H1 (cell line): ENCODE results near the gene GLT8D2. TPM values are rescaled to one million over a fixed set of nuclear protein-coding genes. Genes with fewer than 3 reads are reported as not detected.

Experiments
- CTCF ChIA-PET: fragments of 300-600 bp; sonication (Branson Sonifier 250); formaldehyde crosslinking; loops from one replicate; lab custom pipeline; 2021; ENCODE audit not compliant: partially characterized antibody; lab: Charles Lee
- POLR2A ChIA-PET: fragments of 300-600 bp; sonication (Branson Sonifier 250); formaldehyde crosslinking; loops from one replicate; lab custom pipeline; 2021; ENCODE audit warnings: inconsistent platforms; ENCODE audit not compliant: partially characterized antibody; lab: Charles Lee
- DNase-seq, 2 experiments: peaks; one replicate each; pipeline versions ENCODE4 v3.0.0 to v3.0.0-alpha.2; 2010 to 2022; ENCODE audit warnings: low spot score in 2 of 2, low read depth in 1 of 2, mixed read lengths in 1 of 2
- FAIRE-seq: peaks from 2 replicates; lab custom pipeline; 2011; peaks lifted over from hg19 to GRCh38; lab: Jason Lieb, UNC
- H2AFZ ChIP-seq: 2 replicates; pipeline ENCODE4 v1.8.1; 2012; ENCODE audit warnings: low read length, inconsistent platforms
- H2AK5ac ChIP-seq: 2 replicates; pipeline ENCODE4 v1.6.1; 2013; ENCODE audit warnings: low read depth, low read length
- H2BK120ac ChIP-seq: replicated peaks from 2 replicates; pipeline ENCODE3; 2013; ENCODE audit warnings: low read depth, low read length, inconsistent platforms
- H2BK12ac ChIP-seq: 2 replicates; pipeline ENCODE4 v1.6.1; 2013; ENCODE audit warnings: low read depth, low read length
- H2BK15ac ChIP-seq: 2 replicates; pipeline ENCODE4 v1.6.1; 2013; ENCODE audit warnings: low read length
- H2BK20ac ChIP-seq: 2 replicates; pipeline ENCODE4 v1.6.1; 2013; ENCODE audit warnings: low read length
- H2BK5ac ChIP-seq: 2 replicates; pipeline ENCODE4 v1.6.1; 2013; ENCODE audit warnings: low read depth, low read length
- H3K14ac ChIP-seq: 2 replicates; pipeline ENCODE4 v1.6.1; 2013; ENCODE audit warnings: inconsistent platforms; ENCODE audit not compliant: insufficient read length
- H3K18ac ChIP-seq: 2 replicates; pipeline ENCODE4 v1.6.1; 2013; ENCODE audit warnings: low read length; ENCODE audit errors: extremely low read depth
- H3K23ac ChIP-seq: 2 replicates; pipeline ENCODE4 v1.6.1; 2013; ENCODE audit warnings: inconsistent platforms; ENCODE audit not compliant: insufficient read length
- H3K23me2 ChIP-seq: 2 replicates; pipeline ENCODE4 v1.6.1; 2013; ENCODE audit warnings: low read depth, low read length
- H3K27ac ChIP-seq: 2 replicates; pipeline ENCODE4 v1.6.1; 2011; ENCODE audit warnings: low read depth, low read length, inconsistent platforms
- H3K27me3 ChIP-seq, 4 experiments: replicated peaks in 1 of 4; 1 replicate in 1 of 4; 2 replicates in 3 of 4; pipeline versions ENCODE4 v1.6.1 to v1.8.1; 2011 to 2013; ENCODE audit warnings: low read length in 3 of 4, mild to moderate bottlenecking in 3 of 4, inconsistent platforms in 2 of 4, mixed read lengths in 2 of 4, moderate library complexity in 1 of 4; ENCODE audit not compliant: control insufficient read depth in 3 of 4, insufficient read depth in 3 of 4; ENCODE audit errors: extremely low read depth in 1 of 4
- H3K36me3 ChIP-seq, 4 experiments: 2 replicates each; pipeline versions ENCODE4 v1.6.1 to v1.8.1; 2011 to 2013; ENCODE audit warnings: mild to moderate bottlenecking in 4 of 4, low read length in 3 of 4, moderate library complexity in 2 of 4, control low read depth in 1 of 4, inconsistent platforms in 1 of 4; ENCODE audit not compliant: insufficient read depth in 4 of 4, control insufficient read depth in 2 of 4
- H3K4ac ChIP-seq: replicated peaks from 2 replicates; pipeline ENCODE3; 2013; ENCODE audit warnings: low read length, low read depth, mixed read lengths, inconsistent platforms; ENCODE audit not compliant: insufficient read length
- H3K4me1 ChIP-seq, 4 experiments: replicated peaks in 1 of 4; 1 replicate in 1 of 4; 2 replicates in 3 of 4; pipeline versions ENCODE4 v1.6.1 to v1.8.1; 2011 to 2013; ENCODE audit warnings: low read length in 3 of 4, inconsistent platforms in 2 of 4, mixed read lengths in 1 of 4; ENCODE audit not compliant: insufficient read depth in 4 of 4, control insufficient read depth in 3 of 4
- H3K4me2 ChIP-seq, 2 experiments: 2 replicates each; pipeline versions ENCODE4 v1.6.1 to v1.8.1; 2011 to 2013; ENCODE audit warnings: low read depth in 2 of 2, low read length in 2 of 2, control low read depth in 1 of 2, inconsistent platforms in 1 of 2, mild to moderate bottlenecking in 1 of 2; ENCODE audit not compliant: insufficient read depth in 1 of 2
- H3K4me3 ChIP-seq, 4 experiments: fragments of 200-600, 300-600 bp in 1 of 4; sonication (generic), shearing (Covaris generic), sonication (Bioruptor Twin) in 1 of 4; 2 replicates each; pipeline versions ENCODE4 v1.5.1 to v1.8.1; 2011 to 2016; ENCODE audit warnings: low read length in 4 of 4, low read depth in 3 of 4, control low read depth in 2 of 4, inconsistent platforms in 2 of 4, mild to moderate bottlenecking in 2 of 4, mixed read lengths in 1 of 4, moderate library complexity in 1 of 4; ENCODE audit not compliant: insufficient read depth in 2 of 4; ENCODE audit errors: extremely low read depth in 1 of 4
- H3K56ac ChIP-seq: replicated peaks from 2 replicates; pipeline ENCODE3; 2013; ENCODE audit warnings: low read depth, mild to moderate bottlenecking, mixed read lengths, low read length, inconsistent platforms; ENCODE audit not compliant: insufficient read length
- H3K79me1 ChIP-seq: 2 replicates; pipeline ENCODE4 v1.6.1; 2013; ENCODE audit warnings: low read depth, low read length, control low read depth
- H3K79me2 ChIP-seq, 2 experiments: 2 replicates each; pipeline versions ENCODE4 v1.6.1 to v1.8.1; 2012 to 2013; ENCODE audit warnings: low read length in 2 of 2, mild to moderate bottlenecking in 2 of 2, inconsistent platforms in 1 of 2; ENCODE audit not compliant: insufficient read depth in 2 of 2, control insufficient read depth in 1 of 2
- H3K9ac ChIP-seq, 4 experiments: replicated peaks in 1 of 4; 1 replicate in 1 of 4; 2 replicates in 3 of 4; pipeline versions ENCODE4 v1.6.1 to v1.8.1; 2011 to 2013; ENCODE audit warnings: low read depth in 3 of 4, low read length in 3 of 4, control low read depth in 2 of 4, mild to moderate bottlenecking in 2 of 4, moderate library complexity in 2 of 4, inconsistent platforms in 1 of 4; ENCODE audit errors: extremely low read depth in 1 of 4
- H3K9me3 ChIP-seq, 2 experiments: 2 replicates each; pipeline versions ENCODE4 v1.6.1 to v1.8.1; 2012 to 2013; ENCODE audit warnings: mild to moderate bottlenecking in 2 of 2, moderate library complexity in 2 of 2, control low read depth in 1 of 2, inconsistent platforms in 1 of 2, low read depth in 1 of 2, low read length in 1 of 2, mixed read lengths in 1 of 2; ENCODE audit not compliant: insufficient read depth in 2 of 2
- H4K20me1 ChIP-seq, 2 experiments: replicated peaks in 1 of 2; 2 replicates each; pipeline versions ENCODE3 to v1.8.1; 2011 to 2013; ENCODE audit warnings: inconsistent platforms in 2 of 2, low read length in 2 of 2, mild to moderate bottlenecking in 1 of 2; ENCODE audit not compliant: insufficient read depth in 2 of 2, control insufficient read depth in 1 of 2
- H4K5ac ChIP-seq: 2 replicates; pipeline ENCODE4 v1.6.1; 2013; ENCODE audit warnings: low read length, low read depth, mixed read lengths, inconsistent platforms; ENCODE audit not compliant: insufficient read length
- H4K8ac ChIP-seq: 2 replicates; pipeline ENCODE4 v1.8.0; 2013; ENCODE audit warnings: mild to moderate bottlenecking, moderate library complexity, low read length, inconsistent platforms; ENCODE audit not compliant: insufficient read depth; ENCODE audit errors: extremely low read depth
- H4K91ac ChIP-seq: replicated peaks from 2 replicates; pipeline ENCODE3; 2013; ENCODE audit warnings: low read length, mixed read lengths, inconsistent platforms; ENCODE audit not compliant: insufficient read length
- ASH2L ChIP-seq: fragments of 200-600, 300-600 bp; sonication (generic); IDR thresholded peaks from one replicate; pipeline ENCODE4 v1.7.1; 2017; ENCODE audit warnings: low read length
- EGR1 ChIP-seq: IDR thresholded peaks from 2 replicates; pipeline ENCODE4 v1.6.1; 2011; ENCODE audit warnings: low read depth, low read length, borderline replicate concordance
- HDAC2 ChIP-seq, 2 experiments: fragments of 300-600 bp in 1 of 2; sonication (generic) in 1 of 2; IDR thresholded peaks; 2 replicates each; pipeline ENCODE4 v1.6.1; 2011 to 2012; ENCODE audit warnings: low read depth in 2 of 2, low read length in 2 of 2, mild to moderate bottlenecking in 2 of 2, moderate library complexity in 2 of 2, borderline replicate concordance in 1 of 2, inconsistent platforms in 1 of 2
- KDM4A ChIP-seq: IDR thresholded peaks from one replicate; pipeline ENCODE4 v1.7.1; 2012; ENCODE audit warnings: low read depth, mild to moderate bottlenecking, moderate library complexity, low read length, inconsistent platforms; ENCODE audit not compliant: severe bottlenecking
- PHF8 ChIP-seq: fragments of 200-600 bp; sonication (generic); conservative IDR thresholded peaks from 2 replicates; pipeline ENCODE4 v1.7.1; 2012; ENCODE audit warnings: low read depth, mild to moderate bottlenecking, inconsistent platforms, low read length, moderate library complexity
- POLR2A ChIP-seq, 2 experiments: IDR thresholded peaks; 1 replicate in 1 of 2; 2 replicates in 1 of 2; pipeline ENCODE4 v1.6.1; 2011; ENCODE audit warnings: low read depth in 2 of 2, low read length in 2 of 2, mild to moderate bottlenecking in 2 of 2; ENCODE audit errors: control extremely low read depth in 1 of 2
- TAF1 ChIP-seq: IDR thresholded peaks from 2 replicates; pipeline ENCODE4 v1.6.1; 2011; ENCODE audit warnings: mild to moderate bottlenecking, low read depth, low read length
- TBP ChIP-seq: IDR thresholded peaks from 2 replicates; pipeline ENCODE4 v1.6.1; 2011; ENCODE audit warnings: low read depth, low read length, improper control_type of control experiment
- WGBS, 2 experiments: shearing (Covaris generic) in 1 of 2; methylation state at CpG; one replicate each; pipeline versions ENCODE4 v1.1.6 to v1.1.7; 2013 to 2015; ENCODE audit warnings: low lambda C conversion rate in 2 of 2, mixed read lengths in 2 of 2, inconsistent platforms in 1 of 2, low coverage in 1 of 2, missing lambda C conversion rate in 1 of 2; ENCODE audit not compliant: insufficient replicate concordance in 2 of 2, insufficient coverage in 1 of 2, insufficient read length in 1 of 2; ENCODE audit errors: extremely low coverage in 1 of 2, missing lambda C conversion rate in 1 of 2; 5-methylcytosine and 5-hydroxymethylcytosine counted together
- long read RNA-seq, 2 experiments: library from RNA in 1 of 2; library from capped mRNA in 1 of 2; stranded (forward); transcript quantifications; one replicate each; pipeline ENCODE4 v2.0.0, GENCODE V29; 2021; ENCODE audit warnings: inconsistent platforms in 1 of 2
- polyA minus RNA-seq, 3 experiments: library from RNA; depleted of rRNA, polyadenylated mRNA; stranded (reverse); fragments of >200 nt; gene quantifications; 1 replicate in 2 of 3; 2 replicates in 1 of 3; pipeline ENCODE4 v1.2.3, GENCODE V29; 2011
- polyA plus RNA-seq, 7 experiments: library from polyadenylated mRNA; depleted of rRNA in 3 of 7; stranded (reverse) in 5 of 7; unstranded in 2 of 7; fragments of >200 nt in 5 of 7; fragments of 200-250 nt in 2 of 7; gene quantifications; 1 replicate in 5 of 7; 2 replicates in 1 of 7; 4 replicates in 1 of 7; pipeline versions ENCODE4 v1.2.1 to v1.2.3, GENCODE V29; 2011 to 2013; ENCODE audit warnings: missing spikeins in 2 of 7, mixed read lengths in 2 of 7
- total RNA-seq: library from RNA; stranded (reverse); fragmentation: NEBNext Ultra II Directional; extraction: Animal tissue kit (Norgen Biotek cat#: 25700); gene quantifications from 2 replicates; pipeline ENCODE4 v1.2.1, GENCODE V29; 2021

The GLT8D2 gene
- total RNA-seq (5.7 and 6.8 TPM in 2 replicates), polyA plus RNA-seq (2011; rRNA removed) (5.0 and 9.8 TPM in 2 replicates), polyA minus RNA-seq (2011; rRNA and poly(A)+ RNA removed) (6.2 and 9.7 TPM in 2 replicates)
- 8.5 TPM for polyA plus RNA-seq (2011; cell fraction: cytosol; rRNA removed)
- 4.3 TPM for polyA plus RNA-seq (2011; cell fraction: nucleus; rRNA removed)
- 6.5 to 9.6 TPM (median 7.9 TPM) in 4 replicates for polyA plus RNA-seq (2012, experiment 1 of 2)
- 1.5 TPM for polyA plus RNA-seq (2012, experiment 2 of 2)
- 12.0 TPM for polyA plus RNA-seq (2013, experiment 1 of 2)
- polyA plus RNA-seq (2013, experiment 2 of 2): 13.8 TPM
- 5.1 TPM for polyA minus RNA-seq (2011; cell fraction: cytosol; rRNA and poly(A)+ RNA removed)
- 4.0 TPM for polyA minus RNA-seq (2011; cell fraction: nucleus; rRNA and poly(A)+ RNA removed)
- long read RNA-seq, experiment 1, partial matches to known transcripts: 5 of 10 reads
- long read RNA-seq, experiment 1, other reads (novel, unspliced or antisense): 3 of 10 reads
- long read RNA-seq, experiment 2, partial matches to known transcripts: 3 of 8 reads
- long read RNA-seq, experiment 2, other reads (novel, unspliced or antisense): 2 of 8 reads

GRCh38 chr12:104049903-104050356, at the start of gene GLT8D2:
TSS of gene GLT8D2 (minus strand) at chr12:104050187. CDS start at chr12:104019648, 30,539 bp downstream.
- H2BK12ac ChIP-seq: no peak within 1 kb of the TSS
- peak within 1 kb of the TSS; percentile 80 to 85 for H3K4me2 ChIP-seq
- H2BK5ac ChIP-seq: 0 out of 2 replicates have a peak within 1 kb of the TSS, but pooled peaks have one; percentile 37
- H2AK5ac ChIP-seq: no peak within 1 kb of the TSS
- no peak within 1 kb of the TSS for H4K8ac ChIP-seq
- peak within 1 kb of the TSS; percentile 67; the same call in 1 of the 2 replicates for H2BK15ac ChIP-seq
- H2AFZ ChIP-seq: peak within 1 kb of the TSS; percentile 97
- H3K56ac ChIP-seq: peak within 1 kb of the TSS; percentile 37
- no peak within 1 kb of the TSS for H4K91ac ChIP-seq
- H3K23ac ChIP-seq: no peak within 1 kb of the TSS
- H3K23me2 ChIP-seq: peaks cover 11% of the 10 kb centered on the region
- H3K18ac ChIP-seq: no peak within 1 kb of the TSS; the same call in 1 of the 2 replicates
- peaks cover 0 to 3% (median 0%) of the 10 kb centered on the region in 4 experiments; a peak in 2 of 7 replicates for H3K27me3 ChIP-seq
- DNase-seq: peak in 1 of 2 experiments; percentile 79
- CTCF ChIA-PET: interaction anchor here (0.6 kb wide), 1 partner anchor 8 kb away, joined by 3 read pairs; no protein-coding TSS in a partner anchor
- H2BK120ac ChIP-seq: peak within 1 kb of the TSS; percentile 75
- peak within 1 kb of the TSS; percentile 48 to 74 (median 61) for H3K4me3 ChIP-seq
- POLR2A ChIA-PET: interaction anchor here (1.0 to 2.4 kb wide), 5 partner anchors 9 to 84 kb away, joined by 3 to 7 read pairs (median 4); partner anchors contain the start of genes HCFC2 and TDG
- WGBS, 2 experiments: 2% methylated on average over 24 of the region's 24 CpGs; no CpG with 5 or more reads in 1 of the 2 experiments
- no peaks in the 10 kb centered on the region for H4K20me1 ChIP-seq
- H3K36me3 ChIP-seq: no peaks in the 10 kb centered on the region
- H3K9ac ChIP-seq: peak within 1 kb of the TSS in 3 of 4 experiments; percentile 36 to 58 (median 52); a peak in 6 of 7 replicates
- peak within 1 kb of the TSS; percentile 55; the same call in 1 of the 2 replicates for H2BK20ac ChIP-seq
- H3K27ac ChIP-seq: no peak within 1 kb of the TSS
- no peak within 1 kb of the TSS for H3K14ac ChIP-seq
- no peaks in the 10 kb centered on the region for H3K79me2 ChIP-seq
- no peaks in the 10 kb centered on the region for H3K79me1 ChIP-seq
- no peak for FAIRE-seq
- no peak within 1 kb of the TSS for H3K4ac ChIP-seq
- H3K9me3 ChIP-seq: no peaks in the 10 kb centered on the region
- no peak within 1 kb of the TSS for H4K5ac ChIP-seq
- no peak for TF ChIP-seq EGR1
- peak; percentile 57 for TF ChIP-seq TBP
- TF ChIP-seq PHF8: peak; percentile 41; the same call in 1 of the 2 replicates
- peak; percentile 50 for TF ChIP-seq ASH2L
- TF ChIP-seq HDAC2 (IDR thresholded peaks at IDR 0.05; ENCODE audit: borderline replicate concordance in 1 of 2, low read depth in 2 of 2, low read length in 2 of 2): no peak
- TF ChIP-seq POLR2A (IDR thresholded peaks at IDR 0.05; ENCODE audit: control extremely low read depth in 1 of 2, low read depth in 2 of 2, low read length in 2 of 2): peak in 1 of 2 experiments; percentile 60; a peak in 2 of 3 replicates
- TF ChIP-seq TAF1: peak; percentile 49
- TF ChIP-seq KDM4A: peak; percentile 62
- peaks cover 0 to 6% (median 2%) of the 10 kb centered on the region in 4 experiments; a peak in 3 of 7 replicates for H3K4me1 ChIP-seq
